Fibroblast of skin of left quadriceps (primary cell): ENCODE data around the gene ENTPD6.
"Not testable (repeated sequence)": the region's sequence is repeated elsewhere in the genome, so short reads cannot be mapped to it uniquely, and the experiment has no call there.

Experiments used
- DNase-seq, 2 experiments: peaks; one replicate each; pipeline ENCODE4 v3.0.0-alpha.2; 2013; ENCODE audit warnings: low read depth in 2 of 2

Gene ENTPD6

DNA sequence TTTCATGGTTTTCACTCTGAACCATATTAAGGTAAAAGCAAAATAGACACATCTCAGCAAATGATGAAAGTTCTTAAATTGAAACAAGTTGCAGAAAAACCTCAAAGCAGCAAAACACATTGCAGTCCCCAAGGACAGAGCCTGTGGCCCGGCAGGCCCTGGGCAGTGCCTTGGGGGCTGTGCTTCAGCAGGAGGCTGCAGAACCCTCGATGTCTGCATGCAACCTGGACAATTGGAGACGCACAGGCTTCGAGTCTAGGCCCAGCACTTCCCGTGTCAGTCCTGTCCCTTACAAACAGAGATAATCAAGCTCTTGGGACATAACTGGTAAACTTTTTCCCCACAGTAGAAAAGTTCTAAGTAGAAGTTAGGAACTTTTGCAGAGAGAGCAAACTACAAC lies 61.6 kb downstream of the ENTPD6 start:
- DNase-seq, result no peak

DNA sequence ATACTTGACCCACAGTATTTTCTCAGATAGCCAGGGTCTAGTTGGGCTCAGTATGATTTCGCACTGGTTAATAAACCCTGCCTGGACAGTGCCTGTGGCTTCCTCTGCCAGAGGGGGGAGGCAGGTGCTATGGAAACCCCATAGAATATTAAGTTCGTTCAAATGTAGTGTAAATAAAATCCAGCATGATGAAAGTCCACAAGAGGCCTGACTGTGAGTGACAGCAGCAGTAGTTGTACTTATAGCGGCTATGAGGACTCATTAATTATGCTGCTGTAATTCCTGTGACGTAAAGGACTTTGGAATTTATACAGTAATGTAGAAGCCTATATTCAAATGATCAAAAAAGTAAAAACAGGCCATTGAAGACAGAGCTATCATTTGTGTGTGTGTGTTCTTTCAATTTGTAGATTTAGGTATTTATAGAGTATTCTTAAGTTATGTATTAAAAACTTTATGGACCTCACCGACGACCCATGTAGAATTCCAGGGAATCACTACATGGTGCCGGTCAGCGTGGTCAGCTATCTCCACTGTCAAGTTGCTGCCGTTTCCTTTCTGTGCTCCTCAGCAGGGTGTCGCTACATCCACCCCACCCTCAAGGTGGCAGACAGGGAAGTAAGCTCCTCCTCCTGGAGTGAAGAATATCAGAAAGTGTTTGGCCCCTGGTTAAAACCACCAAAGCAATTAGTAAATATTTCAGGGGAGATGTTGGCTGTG lies 62.4 kb downstream of the ENTPD6 start:
- no peak for DNase-seq

DNA sequence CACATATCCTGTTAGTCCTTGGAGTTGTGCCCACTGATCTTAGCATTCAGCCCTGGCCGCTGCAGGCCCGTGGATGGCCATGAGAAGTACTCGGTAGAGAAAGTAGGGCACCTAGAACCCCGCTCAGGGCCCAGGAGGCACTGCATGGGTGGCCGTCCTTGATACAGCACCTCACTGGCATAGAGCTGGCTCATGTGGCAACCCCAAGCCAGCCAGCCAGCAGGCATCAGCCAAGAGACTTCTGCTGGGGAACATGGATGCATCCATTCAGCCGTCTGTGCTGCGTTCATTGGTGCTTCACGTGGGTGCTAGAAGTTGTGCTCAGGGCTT lies 62.9 kb downstream of the ENTPD6 start:
- no peak for DNase-seq

DNA sequence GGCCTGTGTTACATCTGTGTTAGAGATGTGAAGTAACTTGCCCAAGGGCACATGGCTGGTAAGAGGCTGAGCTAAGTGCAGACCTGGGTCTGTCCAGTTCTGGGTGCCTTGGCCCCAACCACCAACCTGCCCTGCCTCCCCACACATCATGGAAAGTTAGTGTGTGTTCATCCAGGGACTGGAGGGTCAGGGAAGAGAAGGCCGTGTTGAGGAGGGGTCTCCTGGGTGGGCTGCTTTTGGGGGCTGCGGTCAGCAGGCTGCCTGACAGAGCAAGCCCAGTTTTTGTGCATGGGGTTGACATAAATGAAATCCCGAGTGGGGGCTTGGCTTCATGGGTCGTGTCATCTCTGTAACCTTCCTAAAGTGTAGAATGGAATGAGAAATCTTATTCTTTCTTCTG lies 63.3 kb downstream of the ENTPD6 start:
- DNase-seq, result no peak

DNA sequence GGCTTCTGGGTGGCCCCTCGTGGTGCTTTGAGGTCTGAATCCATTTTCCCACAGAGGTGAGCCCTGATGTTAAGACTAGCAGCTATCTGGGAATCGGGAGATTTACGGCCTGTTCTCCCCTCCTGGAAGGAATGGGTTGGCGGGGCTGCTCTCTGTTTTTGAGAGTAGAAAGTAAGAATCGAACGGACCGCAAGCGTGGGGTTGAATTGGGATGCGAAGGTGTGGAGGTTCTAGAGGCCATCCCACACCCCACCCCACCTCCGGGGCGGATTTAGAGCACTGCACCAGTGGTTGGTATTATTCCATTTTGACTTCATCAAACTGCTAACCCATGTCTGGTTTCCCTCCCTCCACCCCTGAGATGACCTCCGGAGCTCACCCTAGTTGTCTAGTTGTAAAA lies 63.8 kb downstream of the ENTPD6 start:
- DNase-seq, result no peak

DNA sequence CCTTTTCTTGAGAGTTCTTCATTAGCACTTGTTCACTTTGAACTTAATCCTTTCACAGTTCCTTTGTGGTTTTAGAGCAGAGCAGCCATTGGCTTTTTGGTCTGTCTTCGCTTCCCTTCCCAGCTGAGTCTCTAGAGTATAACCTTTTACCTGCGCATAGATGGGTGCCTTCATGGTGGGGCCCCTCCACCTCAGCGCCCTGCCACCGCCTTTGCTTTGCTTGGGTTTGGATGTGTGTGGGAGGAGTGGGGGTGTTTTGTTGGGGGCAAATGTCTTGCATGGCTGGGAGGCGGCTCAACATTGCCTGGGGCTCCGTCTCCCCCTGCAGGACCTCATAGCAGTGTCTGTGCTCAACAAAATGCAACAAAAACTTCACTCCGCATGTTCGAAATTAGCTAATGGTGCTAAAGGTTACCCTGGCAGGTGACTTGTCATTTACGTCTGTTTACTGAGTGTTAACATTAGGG lies 64.3 kb downstream of the ENTPD6 start:
- no peak for DNase-seq

DNA sequence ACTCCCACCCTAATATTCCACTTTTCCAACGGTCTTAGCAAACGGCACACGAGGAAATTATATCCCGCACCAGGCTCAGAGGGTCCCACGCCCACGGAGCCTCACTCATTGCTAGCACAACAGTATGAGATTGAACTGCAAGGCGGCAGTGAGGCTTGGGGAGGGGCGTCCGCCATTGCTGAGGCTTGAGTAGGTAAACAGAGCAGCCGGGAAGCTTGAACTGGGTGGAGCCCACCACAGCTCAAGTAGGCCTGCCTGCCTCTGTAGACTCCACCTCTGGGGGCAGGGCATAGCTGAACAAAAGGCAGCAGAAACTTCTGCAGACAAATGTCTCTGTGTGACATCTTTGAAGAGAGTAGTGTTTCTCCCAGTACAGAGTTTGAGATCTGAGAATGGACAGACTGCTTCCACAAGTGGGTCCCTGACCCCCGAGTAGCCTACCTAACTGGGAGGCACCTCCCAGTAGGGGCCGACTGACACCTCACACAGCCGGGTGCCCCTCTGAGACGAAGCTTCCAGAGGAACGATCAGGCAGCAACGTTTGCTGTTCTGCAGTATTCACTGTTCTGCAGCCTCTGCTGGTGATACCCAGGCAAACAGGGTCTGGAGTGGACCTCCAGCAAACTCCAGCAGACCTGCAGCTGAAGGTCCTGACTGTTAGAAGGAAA lies 65.4 kb downstream of the ENTPD6 start:
- not testable (repeated sequence) for DNase-seq

DNA sequence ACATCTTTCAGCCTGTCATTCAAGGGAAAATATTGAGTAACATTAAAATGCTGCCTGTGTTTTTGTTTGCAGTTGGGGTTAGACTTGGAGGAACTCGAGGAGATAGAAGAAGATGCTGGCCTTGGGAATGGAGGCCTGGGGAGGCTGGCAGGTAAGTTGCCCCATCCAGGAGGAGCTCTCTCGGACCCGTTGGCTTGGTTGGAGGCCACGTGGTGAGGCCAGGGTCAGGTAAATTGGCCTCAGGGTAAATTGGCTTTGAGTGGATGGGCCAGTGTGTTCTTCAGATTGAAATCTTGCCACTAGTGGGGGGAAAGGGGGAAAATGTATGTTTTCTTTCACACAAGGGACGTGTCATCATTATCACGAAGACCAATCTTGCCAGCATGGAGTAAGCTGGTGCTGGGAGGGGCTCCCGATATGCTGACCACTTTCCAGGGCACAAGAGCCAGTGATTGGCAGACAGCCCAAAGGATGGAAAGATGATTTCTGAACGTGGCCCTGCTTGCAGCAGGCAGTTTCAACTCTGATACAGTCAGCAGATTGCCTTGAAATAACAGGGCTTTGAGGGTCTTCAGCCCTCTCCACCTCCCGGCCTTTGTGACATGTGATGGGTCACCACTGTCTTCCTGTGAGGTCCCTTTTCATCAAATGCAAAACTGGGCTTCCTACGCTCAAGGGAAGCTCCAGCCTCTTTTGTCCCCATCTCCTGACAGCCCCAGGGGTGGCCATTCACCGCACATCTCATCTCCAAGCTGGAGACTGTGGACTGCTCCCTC lies 73.7 kb downstream of the ENTPD6 start:
- DNase-seq, result no peak

DNA sequence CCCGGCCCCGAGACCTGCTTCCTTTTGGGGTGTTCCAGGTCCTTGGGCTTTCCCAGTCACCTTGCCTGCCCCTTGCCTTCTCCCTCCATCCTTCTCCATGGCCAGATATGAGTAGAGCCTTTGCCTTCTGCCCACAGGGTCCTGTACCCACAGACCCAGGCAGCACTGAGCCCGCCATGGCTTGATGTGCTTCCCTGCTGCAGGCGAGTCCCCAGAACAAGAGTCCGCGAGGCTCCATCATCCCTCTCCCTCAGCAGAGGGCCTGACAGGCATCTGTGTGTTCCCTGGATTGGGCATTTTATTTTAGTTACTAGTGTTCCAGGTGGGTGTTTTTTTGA lies 74.3 kb downstream of the ENTPD6 start:
- DNase-seq, result no peak

DNA sequence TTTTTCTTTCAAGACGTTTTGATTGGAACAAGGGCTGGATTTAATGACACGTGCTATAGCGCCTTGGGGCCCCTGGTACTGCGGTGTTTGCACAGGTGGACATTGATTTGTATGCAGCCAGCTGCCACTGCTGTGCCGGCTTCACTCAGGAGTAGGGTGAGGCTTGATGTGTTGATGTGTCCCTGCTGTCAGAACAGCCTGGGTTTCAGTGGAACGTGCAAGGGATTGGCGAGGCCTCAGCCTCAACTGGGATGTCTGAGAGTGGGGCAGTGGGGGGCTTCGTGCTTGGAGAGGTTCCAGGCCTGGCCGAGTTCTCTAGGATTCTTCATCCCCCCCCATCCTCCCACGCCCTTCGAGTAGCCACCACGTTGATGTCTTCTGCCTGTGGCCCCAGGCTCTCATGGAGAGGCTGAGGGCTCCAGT lies 75.3 kb downstream of the ENTPD6 start:
- DNase-seq, result no peak

DNA sequence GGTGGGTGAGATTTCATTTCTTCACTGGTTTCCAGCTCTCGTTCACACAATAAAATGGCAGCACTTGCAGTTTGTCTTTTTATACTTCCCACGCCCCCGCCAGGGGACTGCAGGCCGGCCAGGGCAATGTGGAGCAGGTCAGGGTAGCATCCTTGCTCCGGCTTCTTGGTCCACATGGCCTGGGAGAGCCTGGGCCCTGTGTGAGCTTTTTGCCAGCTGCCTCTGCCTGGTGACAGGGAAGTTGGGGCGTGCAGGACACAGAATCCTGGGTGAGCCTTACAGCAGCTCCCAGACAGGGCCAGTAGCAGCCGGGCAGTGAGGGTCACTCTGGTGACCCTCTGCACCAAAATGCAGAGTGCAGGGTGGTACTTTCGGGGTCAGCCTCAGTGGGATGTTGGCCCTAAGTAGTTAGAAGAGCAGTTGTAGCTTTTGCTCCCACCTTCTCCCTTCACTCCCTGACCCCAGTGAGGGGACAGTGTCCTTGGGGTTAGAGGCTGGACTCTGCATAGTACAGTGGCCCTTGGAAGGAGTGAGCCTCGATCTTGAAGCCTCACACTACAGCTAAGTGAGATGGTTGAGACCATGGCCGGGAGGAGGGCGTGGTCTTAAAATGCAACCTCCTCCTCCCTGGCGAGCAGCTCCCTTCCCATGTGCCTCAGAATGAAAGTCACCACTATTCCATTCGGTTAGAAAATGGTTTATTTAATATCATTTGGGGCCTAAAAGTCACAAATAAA lies 76.1 kb downstream of the ENTPD6 start:
- DNase-seq, result no peak

DNA sequence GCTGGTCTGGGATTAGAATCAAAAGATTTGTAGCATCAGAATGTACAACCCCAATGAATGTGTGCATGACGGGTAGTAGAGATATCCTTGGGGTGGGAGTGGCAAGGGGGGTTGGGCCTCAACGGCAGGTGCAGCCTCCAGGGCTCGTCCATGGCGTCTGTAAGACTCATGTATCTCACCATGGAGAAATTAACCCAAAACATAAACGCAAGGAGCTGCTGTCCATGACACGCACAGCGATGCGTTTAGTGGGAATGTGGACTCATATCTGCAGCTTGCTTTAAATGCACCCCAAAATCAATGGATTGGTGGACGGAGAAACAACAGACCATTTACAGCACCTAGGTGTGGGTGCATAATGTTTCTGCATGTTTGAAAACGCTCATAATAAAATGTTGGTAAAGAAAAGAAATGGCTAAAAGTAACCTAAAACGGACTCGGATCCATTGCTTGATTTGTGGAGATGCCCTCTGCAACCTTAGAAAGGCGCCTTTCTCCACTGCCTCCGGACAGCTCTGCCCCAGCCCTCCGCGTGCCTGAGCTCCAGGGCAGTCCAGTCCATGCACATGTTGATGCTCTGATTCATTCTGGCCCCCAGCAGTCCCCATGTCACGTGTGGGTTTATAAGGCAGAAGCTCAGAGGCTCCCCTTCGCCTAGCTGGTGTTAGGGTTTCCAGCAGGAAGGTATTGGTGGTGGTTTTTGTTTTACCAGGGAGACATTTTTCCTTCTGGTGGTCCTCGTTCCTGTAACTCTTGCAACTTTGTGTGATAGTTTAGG lies 76.9 kb downstream of the ENTPD6 start:
- DNase-seq, result no peak

DNA sequence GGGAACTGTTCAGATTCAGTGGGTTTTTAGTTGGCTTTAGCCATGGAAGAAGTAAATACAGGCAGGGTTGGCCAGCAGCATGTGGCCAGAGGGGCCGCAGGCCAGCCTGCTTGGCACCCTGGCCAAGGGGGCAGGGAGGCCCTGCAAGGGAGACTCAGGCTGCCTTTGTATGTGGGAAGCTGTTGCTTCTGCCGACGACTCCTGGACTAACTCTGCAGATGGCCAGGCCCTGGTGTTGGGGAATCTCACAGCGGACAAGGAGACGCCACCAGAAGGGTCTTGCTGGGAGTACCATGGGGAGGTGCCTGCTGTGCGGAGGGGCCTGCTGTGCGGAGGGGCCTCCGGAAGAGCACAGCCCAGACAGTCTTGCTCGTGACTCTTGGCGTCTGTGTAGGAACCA lies 77.5 kb downstream of the ENTPD6 start:
- DNase-seq, result no peak

DNA sequence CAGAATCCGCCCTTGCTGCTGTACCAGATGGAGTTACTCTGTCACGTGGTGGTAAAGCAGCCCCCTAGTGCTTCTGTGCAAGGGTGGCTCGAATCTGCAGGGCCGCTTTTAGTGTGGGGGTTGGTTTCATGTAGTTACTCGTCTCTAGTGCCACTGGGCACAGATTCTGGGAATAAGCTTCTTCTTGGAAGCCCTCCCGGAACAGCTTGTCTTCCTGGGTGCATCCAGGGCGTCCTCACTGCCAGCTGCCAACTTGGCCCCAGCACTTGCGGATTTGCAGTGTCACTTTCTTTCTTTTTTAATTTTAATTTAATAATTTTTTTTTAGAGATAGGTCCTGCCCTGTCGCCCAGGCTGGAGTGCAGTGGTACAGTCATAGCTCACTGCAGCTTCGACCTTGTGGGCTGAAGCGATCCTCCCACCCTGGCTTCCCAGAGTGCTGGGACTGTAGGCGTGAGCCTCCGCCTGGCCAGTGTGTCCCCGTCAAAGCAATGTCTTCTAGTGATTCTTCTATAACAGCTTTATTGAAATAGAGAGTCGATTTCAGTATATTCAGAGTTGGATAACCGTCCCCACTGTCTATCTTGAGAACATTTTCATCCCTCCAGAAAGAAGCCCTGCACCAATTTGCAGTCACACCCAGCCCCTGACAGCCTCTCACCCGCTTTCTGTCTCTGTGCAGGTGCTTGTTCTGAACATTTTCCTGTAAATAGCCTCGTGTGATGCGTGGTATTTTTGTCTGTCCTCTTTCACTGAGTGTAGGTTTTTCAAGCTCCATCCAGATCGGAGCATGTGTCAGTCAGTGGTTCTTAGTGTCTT lies 78.2 kb downstream of the ENTPD6 start:
- DNase-seq, result no peak

DNA sequence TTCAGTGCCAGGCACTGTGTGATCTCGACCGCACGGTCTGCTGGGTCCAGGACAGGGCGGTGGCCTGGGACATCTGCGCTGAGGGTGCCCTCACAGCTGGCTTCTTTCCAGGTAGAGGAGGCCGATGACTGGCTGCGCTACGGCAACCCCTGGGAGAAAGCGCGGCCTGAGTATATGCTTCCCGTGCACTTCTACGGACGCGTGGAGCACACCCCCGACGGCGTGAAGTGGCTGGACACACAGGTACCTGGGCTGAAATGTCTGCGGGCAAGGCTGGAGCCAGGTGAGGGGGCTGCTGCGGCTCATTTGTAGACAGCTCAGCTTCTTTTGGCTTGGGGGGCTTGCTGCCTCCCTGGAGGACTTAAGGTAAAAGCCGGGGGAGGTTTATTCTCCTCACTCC lies 79.0 kb downstream of the ENTPD6 start:
- DNase-seq, result no peak

DNA sequence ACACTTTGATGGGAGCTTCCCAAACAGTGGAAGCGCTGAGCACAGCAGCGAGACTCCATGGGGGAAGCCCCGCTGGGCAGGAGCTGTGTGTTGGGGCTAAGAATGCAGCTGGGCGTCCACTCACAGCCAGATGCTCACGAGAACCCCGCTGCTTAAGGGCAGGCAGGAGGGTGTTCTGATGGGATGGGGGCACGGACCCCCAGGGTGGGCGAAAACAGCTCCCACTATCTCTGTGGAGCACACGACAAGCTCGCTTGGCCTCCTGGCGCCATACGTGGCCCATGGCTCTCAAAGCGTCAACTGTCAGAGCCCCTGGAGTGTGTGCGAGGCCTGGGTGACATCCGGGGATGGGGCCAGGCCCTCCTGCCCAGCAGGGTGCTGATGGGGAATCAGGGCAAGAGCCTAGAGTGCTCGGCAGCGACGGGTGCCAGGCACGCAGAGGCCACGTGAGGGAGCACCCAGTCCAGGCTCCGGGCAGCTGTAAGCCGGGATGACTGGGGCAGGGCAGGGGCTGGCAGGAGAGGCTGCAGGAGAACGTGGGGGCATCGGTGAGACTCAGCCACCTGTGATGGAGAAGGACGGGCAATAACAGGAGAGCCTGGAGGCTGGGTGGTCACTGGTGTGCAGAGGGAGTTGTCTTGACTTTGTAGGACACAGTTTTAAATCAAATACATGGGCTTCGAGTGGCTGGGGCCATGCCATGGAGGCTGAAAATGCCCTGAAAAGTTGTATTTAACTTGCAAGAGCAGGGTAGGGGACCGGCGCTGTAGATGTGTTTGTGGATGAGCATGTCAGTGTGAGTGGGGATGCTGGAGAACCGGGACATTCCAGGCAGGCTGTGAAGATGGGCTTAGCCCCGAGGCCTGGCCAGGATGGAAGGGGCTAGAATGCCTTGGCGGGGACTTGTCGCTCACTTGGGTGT lies 79.6 kb downstream of the ENTPD6 start:
- no peak for DNase-seq

DNA sequence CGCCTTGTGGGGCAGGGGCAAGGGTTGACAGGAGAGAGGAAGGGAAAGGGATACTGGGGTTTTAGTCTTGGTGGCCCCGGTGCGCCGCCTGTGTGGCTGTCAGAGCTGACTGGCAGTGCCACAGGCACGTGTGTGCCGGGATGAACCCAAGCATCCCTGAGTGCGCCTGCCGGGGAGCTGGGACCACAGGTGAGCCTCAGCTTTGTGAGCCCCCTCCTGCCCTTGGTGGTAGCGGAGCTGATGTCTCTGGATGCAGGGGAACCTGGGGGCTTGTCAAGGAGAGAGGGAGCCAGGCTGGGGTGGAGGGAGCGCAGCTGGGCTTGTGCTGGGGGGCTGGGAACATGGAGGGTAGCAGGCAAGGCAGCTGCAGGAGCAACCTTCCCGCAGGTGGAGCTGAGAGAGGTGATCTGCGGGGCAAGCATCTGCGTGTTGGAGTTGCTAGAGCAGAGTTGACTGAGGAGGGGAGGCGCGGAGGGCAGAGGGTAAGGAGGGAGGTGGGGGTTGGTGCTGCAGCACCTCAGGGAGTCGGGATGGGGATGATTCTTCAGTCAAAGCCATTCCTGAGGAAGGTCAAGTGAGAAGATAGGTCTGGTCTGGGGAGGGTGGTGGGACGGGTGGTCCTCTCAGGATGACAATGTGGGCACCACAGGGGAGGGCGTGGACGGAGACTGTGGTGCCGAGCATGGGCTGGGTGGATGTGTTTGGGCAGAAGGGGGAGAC lies 80.5 kb downstream of the ENTPD6 start:
- DNase-seq, result no peak
